ENCODE measurements around the gene PRRT2. TPM values are rescaled to one million over a fixed set of nuclear protein-coding genes. Genes with fewer than 3 reads are reported as not detected.

PRRT2 gene
- total and polyA plus RNA-seq, 2 experiments from 2014 or later = 13.3 to 16.6 TPM

DNA sequence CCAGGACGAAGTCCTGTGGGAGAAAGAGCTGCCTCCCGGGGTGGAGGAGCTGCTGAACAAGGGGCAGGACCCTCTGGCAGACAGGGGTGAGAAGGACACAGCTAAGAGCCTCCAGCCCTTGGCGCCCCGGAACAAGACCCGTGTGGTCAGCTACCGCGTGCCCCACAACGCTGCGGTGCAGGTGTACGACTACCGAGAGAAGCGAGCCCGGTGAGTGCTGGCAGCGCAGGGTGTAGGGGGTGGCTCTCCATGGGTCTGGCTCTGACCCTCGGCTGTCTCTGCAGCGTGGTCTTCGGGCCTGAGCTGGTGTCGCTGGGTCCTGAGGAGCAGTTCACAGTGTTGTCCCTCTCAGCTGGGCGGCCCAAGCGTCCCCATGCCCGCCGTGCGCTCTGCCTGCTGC lies 29.6 kb downstream of the PRRT2 start:
- Mint-ChIP-seq H3K36me3 (ENCODE audit: low read depth) (no peaks in the 10 kb centered on the region), H3K4me1 (no peaks in the 10 kb centered on the region), H3K9me3 (no peaks in the 10 kb centered on the region), H3K27ac (no peak overlapping the region), H3K27me3 (ENCODE audit: insufficient read depth, low read depth, poor library complexity) (peaks cover 6% of the 10 kb centered on the region), H3K4me3 (no peak overlapping the region)
- DNase-seq (ENCODE audit: low spot score) (no peak), ATAC-seq (no peak)
- no peaks in the 10 kb centered on the region for H3K4me1 ChIP-seq (ENCODE audit: insufficient read depth)
- H4K20me1 ChIP-seq (replicated peaks; ENCODE audit: insufficient read depth) = no peaks in the 10 kb centered on the region
- H3K4me3 ChIP-seq = no peak overlapping the region
- no peaks in the 10 kb centered on the region for H3K36me3 ChIP-seq (ENCODE audit: insufficient read depth)
- H3K9me2 ChIP-seq (ENCODE audit: insufficient read depth) = no peaks in the 10 kb centered on the region
- no peak overlapping the region for H3K4me2 ChIP-seq
- no peak overlapping the region for H3K27ac ChIP-seq (ENCODE audit: low read depth)
- H2AFZ ChIP-seq = no peak overlapping the region
- no peaks in the 10 kb centered on the region for H3F3A ChIP-seq (replicated peaks; ENCODE audit: low read depth)
- no peaks in the 10 kb centered on the region for H3K27me3 ChIP-seq (ENCODE audit: insufficient read depth)
- TF ChIP-seq EZH2 (IDR thresholded peaks at IDR 0.05; ENCODE audit: low read depth, unreplicated experiment) (no peak), POLR2AphosphoS5 (IDR thresholded peaks at IDR 0.05; ENCODE audit: low read depth) (no peak), ZNF114 (CRISPR knock-in tag; IDR thresholded peaks at IDR 0.05) (no peak), ZNF331 (CRISPR knock-in tag; IDR thresholded peaks at IDR 0.05; ENCODE audit: low read depth) (no peak), CREB1 (CRISPR knock-in tag; IDR thresholded peaks at IDR 0.05; ENCODE audit: low read depth) (no peak), STAT1 (IDR thresholded peaks at IDR 0.05; ENCODE audit: unreplicated experiment) (no peak), NANOG (IDR thresholded peaks at IDR 0.05; ENCODE audit: borderline replicate concordance) (no peak), EZH2phosphoT487 (IDR thresholded peaks at IDR 0.05; ENCODE audit: unreplicated experiment) (no peak), JUNB (IDR thresholded peaks at IDR 0.05; ENCODE audit: unreplicated experiment) (no peak)
- TF ChIP-seq, protein P1, sequence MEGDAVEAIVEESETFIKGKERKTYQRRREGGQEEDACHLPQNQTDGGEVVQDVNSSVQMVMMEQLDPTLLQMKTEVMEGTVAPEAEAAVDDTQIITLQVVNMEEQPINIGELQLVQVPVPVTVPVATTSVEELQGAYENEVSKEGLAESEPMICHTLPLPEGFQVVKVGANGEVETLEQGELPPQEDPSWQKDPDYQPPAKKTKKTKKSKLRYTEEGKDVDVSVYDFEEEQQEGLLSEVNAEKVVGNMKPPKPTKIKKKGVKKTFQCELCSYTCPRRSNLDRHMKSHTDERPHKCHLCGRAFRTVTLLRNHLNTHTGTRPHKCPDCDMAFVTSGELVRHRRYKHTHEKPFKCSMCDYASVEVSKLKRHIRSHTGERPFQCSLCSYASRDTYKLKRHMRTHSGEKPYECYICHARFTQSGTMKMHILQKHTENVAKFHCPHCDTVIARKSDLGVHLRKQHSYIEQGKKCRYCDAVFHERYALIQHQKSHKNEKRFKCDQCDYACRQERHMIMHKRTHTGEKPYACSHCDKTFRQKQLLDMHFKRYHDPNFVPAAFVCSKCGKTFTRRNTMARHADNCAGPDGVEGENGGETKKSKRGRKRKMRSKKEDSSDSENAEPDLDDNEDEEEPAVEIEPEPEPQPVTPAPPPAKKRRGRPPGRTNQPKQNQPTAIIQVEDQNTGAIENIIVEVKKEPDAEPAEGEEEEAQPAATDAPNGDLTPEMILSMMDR (conservative IDR thresholded peaks at IDR 0.05; ENCODE audit: low read depth in 2 of 2) = no peak
- TF ChIP-seq, protein P2, sequence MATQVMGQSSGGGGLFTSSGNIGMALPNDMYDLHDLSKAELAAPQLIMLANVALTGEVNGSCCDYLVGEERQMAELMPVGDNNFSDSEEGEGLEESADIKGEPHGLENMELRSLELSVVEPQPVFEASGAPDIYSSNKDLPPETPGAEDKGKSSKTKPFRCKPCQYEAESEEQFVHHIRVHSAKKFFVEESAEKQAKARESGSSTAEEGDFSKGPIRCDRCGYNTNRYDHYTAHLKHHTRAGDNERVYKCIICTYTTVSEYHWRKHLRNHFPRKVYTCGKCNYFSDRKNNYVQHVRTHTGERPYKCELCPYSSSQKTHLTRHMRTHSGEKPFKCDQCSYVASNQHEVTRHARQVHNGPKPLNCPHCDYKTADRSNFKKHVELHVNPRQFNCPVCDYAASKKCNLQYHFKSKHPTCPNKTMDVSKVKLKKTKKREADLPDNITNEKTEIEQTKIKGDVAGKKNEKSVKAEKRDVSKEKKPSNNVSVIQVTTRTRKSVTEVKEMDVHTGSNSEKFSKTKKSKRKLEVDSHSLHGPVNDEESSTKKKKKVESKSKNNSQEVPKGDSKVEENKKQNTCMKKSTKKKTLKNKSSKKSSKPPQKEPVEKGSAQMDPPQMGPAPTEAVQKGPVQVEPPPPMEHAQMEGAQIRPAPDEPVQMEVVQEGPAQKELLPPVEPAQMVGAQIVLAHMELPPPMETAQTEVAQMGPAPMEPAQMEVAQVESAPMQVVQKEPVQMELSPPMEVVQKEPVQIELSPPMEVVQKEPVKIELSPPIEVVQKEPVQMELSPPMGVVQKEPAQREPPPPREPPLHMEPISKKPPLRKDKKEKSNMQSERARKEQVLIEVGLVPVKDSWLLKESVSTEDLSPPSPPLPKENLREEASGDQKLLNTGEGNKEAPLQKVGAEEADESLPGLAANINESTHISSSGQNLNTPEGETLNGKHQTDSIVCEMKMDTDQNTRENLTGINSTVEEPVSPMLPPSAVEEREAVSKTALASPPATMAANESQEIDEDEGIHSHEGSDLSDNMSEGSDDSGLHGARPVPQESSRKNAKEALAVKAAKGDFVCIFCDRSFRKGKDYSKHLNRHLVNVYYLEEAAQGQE (IDR thresholded peaks at IDR 0.05; ENCODE audit: unreplicated experiment) = no peak
- TF ChIP-seq, protein P3, sequence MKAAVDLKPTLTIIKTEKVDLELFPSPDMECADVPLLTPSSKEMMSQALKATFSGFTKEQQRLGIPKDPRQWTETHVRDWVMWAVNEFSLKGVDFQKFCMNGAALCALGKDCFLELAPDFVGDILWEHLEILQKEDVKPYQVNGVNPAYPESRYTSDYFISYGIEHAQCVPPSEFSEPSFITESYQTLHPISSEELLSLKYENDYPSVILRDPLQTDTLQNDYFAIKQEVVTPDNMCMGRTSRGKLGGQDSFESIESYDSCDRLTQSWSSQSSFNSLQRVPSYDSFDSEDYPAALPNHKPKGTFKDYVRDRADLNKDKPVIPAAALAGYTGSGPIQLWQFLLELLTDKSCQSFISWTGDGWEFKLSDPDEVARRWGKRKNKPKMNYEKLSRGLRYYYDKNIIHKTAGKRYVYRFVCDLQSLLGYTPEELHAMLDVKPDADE (IDR thresholded peaks at IDR 0.05) = no peak
- TF ChIP-seq, protein P4, sequence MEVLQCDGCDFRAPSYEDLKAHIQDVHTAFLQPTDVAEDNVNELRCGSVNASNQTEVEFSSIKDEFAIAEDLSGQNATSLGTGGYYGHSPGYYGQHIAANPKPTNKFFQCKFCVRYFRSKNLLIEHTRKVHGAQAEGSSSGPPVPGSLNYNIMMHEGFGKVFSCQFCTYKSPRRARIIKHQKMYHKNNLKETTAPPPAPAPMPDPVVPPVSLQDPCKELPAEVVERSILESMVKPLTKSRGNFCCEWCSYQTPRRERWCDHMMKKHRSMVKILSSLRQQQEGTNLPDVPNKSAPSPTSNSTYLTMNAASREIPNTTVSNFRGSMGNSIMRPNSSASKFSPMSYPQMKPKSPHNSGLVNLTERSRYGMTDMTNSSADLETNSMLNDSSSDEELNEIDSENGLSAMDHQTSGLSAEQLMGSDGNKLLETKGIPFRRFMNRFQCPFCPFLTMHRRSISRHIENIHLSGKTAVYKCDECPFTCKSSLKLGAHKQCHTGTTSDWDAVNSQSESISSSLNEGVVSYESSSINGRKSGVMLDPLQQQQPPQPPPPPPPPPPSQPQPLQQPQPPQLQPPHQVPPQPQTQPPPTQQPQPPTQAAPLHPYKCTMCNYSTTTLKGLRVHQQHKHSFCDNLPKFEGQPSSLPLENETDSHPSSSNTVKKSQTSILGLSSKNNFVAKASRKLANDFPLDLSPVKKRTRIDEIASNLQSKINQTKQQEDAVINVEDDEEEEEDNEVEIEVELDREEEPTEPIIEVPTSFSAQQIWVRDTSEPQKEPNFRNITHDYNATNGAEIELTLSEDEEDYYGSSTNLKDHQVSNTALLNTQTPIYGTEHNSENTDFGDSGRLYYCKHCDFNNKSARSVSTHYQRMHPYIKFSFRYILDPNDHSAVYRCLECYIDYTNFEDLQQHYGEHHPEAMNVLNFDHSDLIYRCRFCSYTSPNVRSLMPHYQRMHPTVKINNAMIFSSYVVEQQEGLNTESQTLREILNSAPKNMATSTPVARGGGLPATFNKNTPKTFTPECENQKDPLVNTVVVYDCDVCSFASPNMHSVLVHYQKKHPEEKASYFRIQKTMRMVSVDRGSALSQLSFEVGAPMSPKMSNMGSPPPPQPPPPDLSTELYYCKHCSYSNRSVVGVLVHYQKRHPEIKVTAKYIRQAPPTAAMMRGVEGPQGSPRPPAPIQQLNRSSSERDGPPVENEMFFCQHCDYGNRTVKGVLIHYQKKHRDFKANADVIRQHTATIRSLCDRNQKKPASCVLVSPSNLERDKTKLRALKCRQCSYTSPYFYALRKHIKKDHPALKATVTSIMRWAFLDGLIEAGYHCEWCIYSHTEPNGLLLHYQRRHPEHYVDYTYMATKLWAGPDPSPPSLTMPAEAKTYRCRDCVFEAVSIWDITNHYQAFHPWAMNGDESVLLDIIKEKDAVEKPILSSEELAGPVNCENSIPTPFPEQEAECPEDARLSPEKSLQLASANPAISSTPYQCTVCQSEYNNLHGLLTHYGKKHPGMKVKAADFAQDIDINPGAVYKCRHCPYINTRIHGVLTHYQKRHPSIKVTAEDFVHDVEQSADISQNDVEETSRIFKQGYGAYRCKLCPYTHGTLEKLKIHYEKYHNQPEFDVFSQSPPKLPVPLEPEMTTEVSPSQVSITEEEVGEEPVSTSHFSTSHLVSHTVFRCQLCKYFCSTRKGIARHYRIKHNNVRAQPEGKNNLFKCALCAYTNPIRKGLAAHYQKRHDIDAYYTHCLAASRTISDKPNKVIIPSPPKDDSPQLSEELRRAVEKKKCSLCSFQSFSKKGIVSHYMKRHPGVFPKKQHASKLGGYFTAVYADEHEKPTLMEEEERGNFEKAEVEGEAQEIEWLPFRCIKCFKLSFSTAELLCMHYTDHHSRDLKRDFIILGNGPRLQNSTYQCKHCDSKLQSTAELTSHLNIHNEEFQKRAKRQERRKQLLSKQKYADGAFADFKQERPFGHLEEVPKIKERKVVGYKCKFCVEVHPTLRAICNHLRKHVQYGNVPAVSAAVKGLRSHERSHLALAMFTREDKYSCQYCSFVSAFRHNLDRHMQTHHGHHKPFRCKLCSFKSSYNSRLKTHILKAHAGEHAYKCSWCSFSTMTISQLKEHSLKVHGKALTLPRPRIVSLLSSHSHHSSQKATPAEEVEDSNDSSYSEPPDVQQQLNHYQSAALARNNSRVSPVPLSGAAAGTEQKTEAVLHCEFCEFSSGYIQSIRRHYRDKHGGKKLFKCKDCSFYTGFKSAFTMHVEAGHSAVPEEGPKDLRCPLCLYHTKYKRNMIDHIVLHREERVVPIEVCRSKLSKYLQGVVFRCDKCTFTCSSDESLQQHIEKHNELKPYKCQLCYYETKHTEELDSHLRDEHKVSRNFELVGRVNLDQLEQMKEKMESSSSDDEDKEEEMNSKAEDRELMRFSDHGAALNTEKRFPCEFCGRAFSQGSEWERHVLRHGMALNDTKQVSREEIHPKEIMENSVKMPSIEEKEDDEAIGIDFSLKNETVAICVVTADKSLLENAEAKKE (CRISPR knock-in tag; IDR thresholded peaks at IDR 0.05) = no peak
- no peaks in the 10 kb centered on the region for H3K79me2 ChIP-seq (replicated peaks; ENCODE audit: insufficient read depth)

Measured in GM23338 (cell line).